GM20000 (cell line): ENCODE measurements around the gene DENND5A.
A peak's percentile ranks its signal among the peaks of the same experiment; 100 is the strongest.
"Not testable (repeated sequence)": the region's sequence is repeated elsewhere in the genome, so short reads cannot be mapped to it uniquely, and the experiment has no call there.

Experiments
- DNase-seq: peaks from one replicate; pipeline ENCODE4 v3.0.0; 2012; ENCODE audit warnings: low spot score
- CTCF ChIP-seq: IDR thresholded peaks from 2 replicates; pipeline ENCODE4 v1.5.1; 2012; ENCODE audit warnings: mild to moderate bottlenecking, control low read depth; ENCODE audit errors: extremely low read depth, missing control alignments

Gene DENND5A

GRCh38 chr11:9222654-9223053, 42.5 kb downstream of the DENND5A start:
- no peak for DNase-seq
- no peak for TF ChIP-seq CTCF

GRCh38 chr11:9220853-9221252, 44.3 kb downstream of the DENND5A start:
- DNase-seq, result not testable (repeated sequence)

DNA sequence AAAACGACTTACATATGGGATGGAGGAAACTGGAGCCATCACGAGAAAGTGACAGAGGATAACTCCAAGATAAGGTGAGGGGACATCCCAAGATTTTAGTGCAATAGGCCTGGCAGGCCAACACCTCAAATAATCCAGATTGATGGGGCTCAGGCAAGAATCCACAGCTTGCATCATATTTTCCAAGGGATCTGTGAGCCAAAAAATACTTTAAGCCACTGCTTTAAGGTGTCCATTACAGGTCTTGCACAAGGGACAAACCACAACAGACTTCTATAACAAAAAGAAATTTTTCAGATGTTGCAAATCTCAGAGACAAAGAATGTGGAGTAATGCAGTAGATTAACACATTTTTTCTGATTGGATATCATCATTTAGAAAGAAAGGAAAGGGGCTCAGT, 45.6 kb downstream of the DENND5A start:
- TF ChIP-seq CTCF, result no peak
- DNase-seq, result no peak

DNA sequence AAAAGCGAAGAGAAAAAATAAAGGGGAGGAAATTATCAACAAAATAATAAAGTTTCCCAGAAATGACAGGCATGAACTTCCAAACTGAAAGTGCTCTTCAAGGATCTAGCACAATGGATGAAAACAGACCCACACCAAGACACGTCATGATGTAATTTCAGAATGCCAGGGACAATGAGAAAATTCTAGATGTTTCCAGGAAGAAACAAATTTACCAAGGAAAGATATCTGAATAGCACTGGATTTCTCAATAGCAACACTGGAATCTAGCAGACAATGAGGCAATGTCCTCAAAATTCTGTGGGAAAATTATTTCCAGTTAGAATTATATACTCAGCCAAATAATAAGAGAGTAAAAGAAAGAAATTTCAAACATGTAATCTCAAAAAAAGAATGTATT, 46.0 kb downstream of the DENND5A start:
- DNase-seq, result no peak
- no peak for TF ChIP-seq CTCF

DNA sequence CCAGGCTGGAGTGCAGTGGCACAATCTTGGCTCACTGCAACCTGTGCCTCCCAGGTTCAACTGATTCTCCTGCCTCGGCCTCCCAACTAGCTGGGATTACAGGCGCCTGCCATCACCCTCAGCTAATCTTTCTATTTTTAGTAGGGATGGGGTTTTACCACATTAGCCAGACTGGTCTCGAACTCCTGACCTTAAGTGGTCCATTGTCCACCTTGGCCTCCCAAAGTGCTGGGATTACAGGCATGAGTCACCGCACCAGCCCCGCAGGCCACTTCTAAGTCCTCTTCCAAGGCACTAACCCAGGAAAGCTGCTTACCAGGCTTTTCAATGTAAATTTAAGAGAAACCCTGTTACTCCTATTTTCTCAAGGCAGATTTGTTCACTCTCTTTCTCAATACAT, 50.4 kb downstream of the DENND5A start:
- TF ChIP-seq CTCF, result no peak
- DNase-seq, result no peak

GRCh38 chr11:9211322-9211721, 53.8 kb downstream of the DENND5A start:
- no peak for TF ChIP-seq CTCF
- no peak for DNase-seq

DNA sequence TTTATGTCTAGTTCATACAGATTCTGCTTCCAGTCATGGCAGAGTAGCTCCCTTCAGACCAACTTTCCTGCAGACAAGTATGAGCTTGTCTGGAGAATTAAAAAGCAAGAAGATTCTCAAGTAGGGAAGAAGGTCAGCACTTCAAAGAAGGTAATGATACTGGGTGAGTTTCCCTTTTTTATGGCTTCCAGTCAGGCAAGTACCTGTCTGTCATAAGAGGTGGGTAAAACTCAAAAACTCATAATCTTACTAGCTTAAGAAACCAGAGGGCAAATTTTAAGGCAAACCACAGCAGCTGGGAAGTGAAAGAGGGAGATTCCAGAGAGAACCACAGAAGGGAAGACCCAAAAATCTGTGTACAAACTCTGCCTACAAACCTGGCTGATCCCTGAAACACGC, 54.2 kb downstream of the DENND5A start:
- DNase-seq, result peak; percentile 11
- TF ChIP-seq CTCF, result no peak

GRCh38 chr11:9210224-9210921, 54.8 kb downstream of the DENND5A start:
- no peak for DNase-seq
- TF ChIP-seq CTCF, result no peak

- not testable (repeated sequence) for DNase-seq
These were observed 55.5 kb downstream of the DENND5A start for GRCh38 chr11:9209604-9210003.
